ENCODE results near the gene MBNL1. TPM values are rescaled to one million over a fixed set of nuclear protein-coding genes. Genes with fewer than 3 reads are reported as not detected.

Gene MBNL1
- polyA plus RNA-seq, 3 donors = 190 to 204 (median 191) TPM

GRCh38 chr3:152319831-152320617 lies 51.3 kb downstream of the MBNL1 start:
- Histone ChIP-seq H3K9me3 (replicated peaks in 1 of 2; ENCODE audit: control insufficient read depth in 1 of 2, insufficient read depth in 1 of 2, low read length in 2 of 2) (no peaks in the 10 kb centered on the region), H3K36me3 (replicated peaks in 1 of 2; ENCODE audit: control insufficient read depth in 1 of 2, insufficient read depth in 2 of 2, low read length in 2 of 2) (peaks cover 0 to 7% of the 10 kb centered on the region in 2 donors), H3K79me2 (ENCODE audit: insufficient read depth, low read length) (peaks cover 100% of the 10 kb centered on the region), H3K9ac (ENCODE audit: insufficient read depth, low read length, poor library complexity, severe bottlenecking) (no peak overlapping the region), H3K27ac (ENCODE audit: low read depth in 1 of 2, low read length in 2 of 2) (no peak overlapping the region), H3K4me3 (replicated peaks in 1 of 3; ENCODE audit: low read depth in 2 of 3, low read length in 3 of 3) (no peak overlapping the region), H3K4me2 (replicated peaks; ENCODE audit: extremely low read depth, low read length, poor library complexity, severe bottlenecking) (no peak overlapping the region), H2AFZ (ENCODE audit: insufficient read depth, low read depth, low read length, poor library complexity, severe bottlenecking) (no peak overlapping the region), H3K27me3 (ENCODE audit: control insufficient read depth in 2 of 2, insufficient read depth in 2 of 2, low read length in 2 of 2) (no peaks in the 10 kb centered on the region), H3K4me1 (ENCODE audit: control insufficient read depth in 1 of 2, insufficient read depth in 2 of 2, low read length in 2 of 2) (peaks cover 41 to 60% of the 10 kb centered on the region in 2 donors), H4K20me1 (ENCODE audit: insufficient read depth, low read length) (peaks cover 100% of the 10 kb centered on the region)
- TF ChIP-seq, protein P1, sequence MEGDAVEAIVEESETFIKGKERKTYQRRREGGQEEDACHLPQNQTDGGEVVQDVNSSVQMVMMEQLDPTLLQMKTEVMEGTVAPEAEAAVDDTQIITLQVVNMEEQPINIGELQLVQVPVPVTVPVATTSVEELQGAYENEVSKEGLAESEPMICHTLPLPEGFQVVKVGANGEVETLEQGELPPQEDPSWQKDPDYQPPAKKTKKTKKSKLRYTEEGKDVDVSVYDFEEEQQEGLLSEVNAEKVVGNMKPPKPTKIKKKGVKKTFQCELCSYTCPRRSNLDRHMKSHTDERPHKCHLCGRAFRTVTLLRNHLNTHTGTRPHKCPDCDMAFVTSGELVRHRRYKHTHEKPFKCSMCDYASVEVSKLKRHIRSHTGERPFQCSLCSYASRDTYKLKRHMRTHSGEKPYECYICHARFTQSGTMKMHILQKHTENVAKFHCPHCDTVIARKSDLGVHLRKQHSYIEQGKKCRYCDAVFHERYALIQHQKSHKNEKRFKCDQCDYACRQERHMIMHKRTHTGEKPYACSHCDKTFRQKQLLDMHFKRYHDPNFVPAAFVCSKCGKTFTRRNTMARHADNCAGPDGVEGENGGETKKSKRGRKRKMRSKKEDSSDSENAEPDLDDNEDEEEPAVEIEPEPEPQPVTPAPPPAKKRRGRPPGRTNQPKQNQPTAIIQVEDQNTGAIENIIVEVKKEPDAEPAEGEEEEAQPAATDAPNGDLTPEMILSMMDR (IDR thresholded peaks at IDR 0.05) = no peak
- intact Hi-C loops (cut with micrococcal nuclease) = loop anchor here in 1 of 2 donors (5.0 kb wide), 1 partner anchor 37 kb away; no protein-coding TSS in a partner anchor
- 80% methylated on average over 1 of the region's 3 CpGs for WGBS (ENCODE audit: insufficient coverage)
- Mint-ChIP-seq H3K36me3 (peaks cover 6 to 17% of the 10 kb centered on the region in 2 donors), H3K27me3 (ENCODE audit: low read depth in 3 of 3) (no peaks in the 10 kb centered on the region), H3K4me1 (peaks cover 62% of the 10 kb centered on the region), H3K27ac (peak overlapping the region in 2 of 7 donors; percentile 54 to 61), H3K4me3 (no peak overlapping the region), H3K9me3 (no peaks in the 10 kb centered on the region)
- DNase-seq = no peak

- H3K27me3 Mint-ChIP-seq (ENCODE audit: low read depth in 3 of 3) = no peaks in the 10 kb centered on the region
- H2AFZ ChIP-seq (ENCODE audit: insufficient read depth, low read depth, low read length, poor library complexity, severe bottlenecking) = no peak overlapping the region
- H3K27ac Mint-ChIP-seq = peak overlapping the region in 6 of 7 donors; percentile 40 to 85 (median 60)
- no peak overlapping the region for H3K4me3 Mint-ChIP-seq
- H3K79me2 ChIP-seq (ENCODE audit: insufficient read depth, low read length) = peaks cover 100% of the 10 kb centered on the region
- TF ChIP-seq, protein P1 (IDR thresholded peaks at IDR 0.05) = no peak
- H4K20me1 ChIP-seq (ENCODE audit: insufficient read depth, low read length) = peaks cover 100% of the 10 kb centered on the region
- no peaks in the 10 kb centered on the region for H3K9me3 ChIP-seq (replicated peaks in 1 of 2; ENCODE audit: control insufficient read depth in 1 of 2, insufficient read depth in 1 of 2, low read length in 2 of 2)
- no peak overlapping the region for H3K4me2 ChIP-seq (replicated peaks; ENCODE audit: extremely low read depth, low read length, poor library complexity, severe bottlenecking)
- H3K4me3 ChIP-seq (replicated peaks in 1 of 3; ENCODE audit: low read depth in 2 of 3, low read length in 3 of 3) = no peak overlapping the region
- no CpG with 5 or more reads among the region's 2 CpGs for WGBS (ENCODE audit: insufficient coverage)
- peaks cover 41 to 60% of the 10 kb centered on the region in 2 donors for H3K4me1 ChIP-seq (ENCODE audit: control insufficient read depth in 1 of 2, insufficient read depth in 2 of 2, low read length in 2 of 2)
- H3K36me3 ChIP-seq (replicated peaks in 1 of 2; ENCODE audit: control insufficient read depth in 1 of 2, insufficient read depth in 2 of 2, low read length in 2 of 2) = peaks cover 3 to 9% of the 10 kb centered on the region in 2 donors
- H3K36me3 Mint-ChIP-seq = peaks cover 12 to 18% of the 10 kb centered on the region in 2 donors
- H3K27me3 ChIP-seq (ENCODE audit: control insufficient read depth in 2 of 2, insufficient read depth in 2 of 2, low read length in 2 of 2) = no peaks in the 10 kb centered on the region
- no peaks in the 10 kb centered on the region for H3K9me3 Mint-ChIP-seq
- H3K4me1 Mint-ChIP-seq = peaks cover 60% of the 10 kb centered on the region
- H3K27ac ChIP-seq (ENCODE audit: low read depth in 1 of 2, low read length in 2 of 2) = peak overlapping the region in 1 of 2 donors; percentile 60
- no peak overlapping the region for H3K9ac ChIP-seq (ENCODE audit: insufficient read depth, low read length, poor library complexity, severe bottlenecking)
- intact Hi-C loops (cut with micrococcal nuclease) = loop anchor here in 1 of 2 donors (5.0 kb wide), 1 partner anchor 36 kb away; no protein-coding TSS in a partner anchor
- no peak for DNase-seq
Observed at GRCh38 chr3:152321200-152321954, 52.6 kb downstream of the MBNL1 start.
